Panc1 (cell line): ENCODE measurements around the gene LHX3. TPM values are rescaled to one million over a fixed set of nuclear protein-coding genes. Genes with fewer than 3 reads are reported as not detected.

Source experiments
- ATAC-seq: fragments of 200-7000 bp; cut with Tn5 transposase; 2 replicates; pipeline ENCODE4 v1.9.1; 2020; ENCODE audit warnings: mild to moderate bottlenecking, moderate library complexity
- BruUV-seq: library from RNA; stranded (reverse); fragments of 400-500 nt; replicated peaks from 2 replicates; lab custom pipeline; 2021; lab: Mats Ljungman, UMichigan
- CTCF ChIA-PET: fragments of 300-600 bp; sonication (Branson Sonifier 250); formaldehyde crosslinking; loops from one replicate; lab custom pipeline; 2022; ENCODE audit warnings: antibody characterized with exemption; lab: Charles Lee
- POLR2A ChIA-PET: fragments of 300-600 bp; sonication (Branson Sonifier 250); formaldehyde crosslinking; loops from one replicate; lab custom pipeline; 2022; ENCODE audit warnings: antibody characterized with exemption; lab: Charles Lee
- DNase-seq: peaks from one replicate; pipeline ENCODE4 v3.0.0-alpha.2; 2010; ENCODE audit warnings: low read depth, low spot score
- H3K27ac ChIP-seq: 2 replicates; pipeline ENCODE4 v1.5.1; 2011; ENCODE audit warnings: mild to moderate bottlenecking, low read length, inconsistent platforms
- H3K27me3 ChIP-seq: fragments of 200-500 bp; sonication (Bioruptor generic); 2 replicates; pipeline ENCODE4 v1.6.0; 2014; ENCODE audit warnings: low read length, inconsistent platforms; ENCODE audit not compliant: control insufficient read depth, insufficient read depth
- H3K36me3 ChIP-seq: fragments of 200-500 bp; sonication (Bioruptor generic); 2 replicates; pipeline ENCODE4 v1.5.1; 2014; ENCODE audit warnings: inconsistent platforms, mild to moderate bottlenecking, low read length, moderate library complexity; ENCODE audit not compliant: control insufficient read depth, insufficient read depth
- H3K4me1 ChIP-seq: 2 replicates; pipeline ENCODE4 v1.5.1; 2011; ENCODE audit warnings: inconsistent platforms, mild to moderate bottlenecking, low read length, moderate library complexity; ENCODE audit not compliant: control insufficient read depth, insufficient read depth
- H3K4me3 ChIP-seq, 2 experiments: 2 replicates each; pipeline ENCODE4 v1.5.1; 2011 to 2012; ENCODE audit warnings: low read depth in 2 of 2, low read length in 2 of 2, mild to moderate bottlenecking in 2 of 2, inconsistent platforms in 1 of 2, moderate library complexity in 1 of 2
- H3K9me3 ChIP-seq: fragments of 200-500 bp; sonication (Bioruptor generic); 2 replicates; pipeline ENCODE4 v1.5.1; 2014; ENCODE audit warnings: low read depth, mild to moderate bottlenecking, inconsistent platforms, low read length, moderate library complexity; ENCODE audit not compliant: control insufficient read depth, insufficient read depth
- POLR2AphosphoS5 ChIP-seq: IDR thresholded peaks from 2 replicates; pipeline ENCODE4 v1.6.1; 2012; ENCODE audit warnings: mild to moderate bottlenecking, low read depth, low read length, moderate library complexity
- SIN3A ChIP-seq: IDR thresholded peaks from 2 replicates; pipeline ENCODE4 v1.6.1; 2012; ENCODE audit warnings: low read depth, mild to moderate bottlenecking, low read length, moderate library complexity, borderline replicate concordance; ENCODE audit not compliant: insufficient read depth
- TCF7L2 ChIP-seq: IDR thresholded peaks from 2 replicates; pipeline ENCODE4 v1.6.1; 2011; ENCODE audit warnings: mild to moderate bottlenecking, low read depth, low read length, inconsistent platforms
- in situ Hi-C: cut with HindIII; loops from 2 replicates; pipeline ENCODE4 v1.10.0; 2016; ENCODE audit warnings: low sequenced_read_pairs, low pct_unique_long_range_greater_than_20kb
- intact Hi-C: fragments of 100-400 bp; cut with micrococcal nuclease; formaldehyde crosslinking; loops from one replicate; pipeline ENCODE4 v1.10.0; 2022; ENCODE audit not compliant: unreplicated experiment
- total RNA-seq: library from RNA; stranded (reverse); gene quantifications from one replicate; pipeline ENCODE4 v1.2.1, GENCODE V29; 2021; ENCODE audit not compliant: unreplicated experiment
- TF ChIP-seq, protein P1 (sequence below), 2 experiments: IDR thresholded peaks; 2 replicates each; pipeline ENCODE4 v1.6.1; 2011 to 2012; ENCODE audit warnings: low read depth in 2 of 2, control low read depth in 1 of 2, low read length in 1 of 2, mild to moderate bottlenecking in 1 of 2, moderate library complexity in 1 of 2; ENCODE audit not compliant: insufficient read depth in 1 of 2
- TF ChIP-seq, protein P2 (sequence below): fragments of 450-650 bp; IDR thresholded peaks from 2 replicates; pipeline ENCODE4 v1.5.1; 2017; ENCODE audit warnings: mild to moderate bottlenecking

LHX3 gene
- total RNA-seq, 1 experiment from 2014 or later = 0.13 TPM

DNA sequence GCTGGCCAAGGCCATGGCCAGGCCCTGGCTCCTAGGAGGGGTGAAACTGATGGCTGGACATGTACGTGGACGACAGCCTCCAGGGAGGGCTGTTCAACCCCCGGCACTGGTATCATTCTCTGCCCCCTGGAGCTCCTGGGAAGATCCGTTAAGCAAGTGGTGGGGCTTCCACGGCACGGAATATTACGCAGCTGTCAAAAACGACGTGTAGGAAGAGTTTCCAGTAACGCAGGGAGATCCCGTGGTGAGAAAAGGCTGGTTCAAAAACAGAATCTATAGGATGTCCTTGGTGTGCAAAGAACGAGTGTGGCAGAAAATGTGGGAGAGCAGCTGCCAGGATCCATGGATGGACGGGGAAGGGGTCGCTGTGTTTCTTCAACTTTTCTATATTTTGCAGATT lies 50.0 kb downstream of the LHX3 start:
- no peak overlapping the region for H3K4me3 ChIP-seq
- no peak overlapping the region for H3K27ac ChIP-seq
- TF ChIP-seq POLR2AphosphoS5 = no peak
- TF ChIP-seq, protein P1, sequence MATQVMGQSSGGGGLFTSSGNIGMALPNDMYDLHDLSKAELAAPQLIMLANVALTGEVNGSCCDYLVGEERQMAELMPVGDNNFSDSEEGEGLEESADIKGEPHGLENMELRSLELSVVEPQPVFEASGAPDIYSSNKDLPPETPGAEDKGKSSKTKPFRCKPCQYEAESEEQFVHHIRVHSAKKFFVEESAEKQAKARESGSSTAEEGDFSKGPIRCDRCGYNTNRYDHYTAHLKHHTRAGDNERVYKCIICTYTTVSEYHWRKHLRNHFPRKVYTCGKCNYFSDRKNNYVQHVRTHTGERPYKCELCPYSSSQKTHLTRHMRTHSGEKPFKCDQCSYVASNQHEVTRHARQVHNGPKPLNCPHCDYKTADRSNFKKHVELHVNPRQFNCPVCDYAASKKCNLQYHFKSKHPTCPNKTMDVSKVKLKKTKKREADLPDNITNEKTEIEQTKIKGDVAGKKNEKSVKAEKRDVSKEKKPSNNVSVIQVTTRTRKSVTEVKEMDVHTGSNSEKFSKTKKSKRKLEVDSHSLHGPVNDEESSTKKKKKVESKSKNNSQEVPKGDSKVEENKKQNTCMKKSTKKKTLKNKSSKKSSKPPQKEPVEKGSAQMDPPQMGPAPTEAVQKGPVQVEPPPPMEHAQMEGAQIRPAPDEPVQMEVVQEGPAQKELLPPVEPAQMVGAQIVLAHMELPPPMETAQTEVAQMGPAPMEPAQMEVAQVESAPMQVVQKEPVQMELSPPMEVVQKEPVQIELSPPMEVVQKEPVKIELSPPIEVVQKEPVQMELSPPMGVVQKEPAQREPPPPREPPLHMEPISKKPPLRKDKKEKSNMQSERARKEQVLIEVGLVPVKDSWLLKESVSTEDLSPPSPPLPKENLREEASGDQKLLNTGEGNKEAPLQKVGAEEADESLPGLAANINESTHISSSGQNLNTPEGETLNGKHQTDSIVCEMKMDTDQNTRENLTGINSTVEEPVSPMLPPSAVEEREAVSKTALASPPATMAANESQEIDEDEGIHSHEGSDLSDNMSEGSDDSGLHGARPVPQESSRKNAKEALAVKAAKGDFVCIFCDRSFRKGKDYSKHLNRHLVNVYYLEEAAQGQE (IDR thresholded peaks at IDR 0.05; ENCODE audit: insufficient read depth in 1 of 2, low read depth in 2 of 2, low read length in 1 of 2) = no peak
- no peak for TF ChIP-seq TCF7L2
- TF ChIP-seq, protein P2, sequence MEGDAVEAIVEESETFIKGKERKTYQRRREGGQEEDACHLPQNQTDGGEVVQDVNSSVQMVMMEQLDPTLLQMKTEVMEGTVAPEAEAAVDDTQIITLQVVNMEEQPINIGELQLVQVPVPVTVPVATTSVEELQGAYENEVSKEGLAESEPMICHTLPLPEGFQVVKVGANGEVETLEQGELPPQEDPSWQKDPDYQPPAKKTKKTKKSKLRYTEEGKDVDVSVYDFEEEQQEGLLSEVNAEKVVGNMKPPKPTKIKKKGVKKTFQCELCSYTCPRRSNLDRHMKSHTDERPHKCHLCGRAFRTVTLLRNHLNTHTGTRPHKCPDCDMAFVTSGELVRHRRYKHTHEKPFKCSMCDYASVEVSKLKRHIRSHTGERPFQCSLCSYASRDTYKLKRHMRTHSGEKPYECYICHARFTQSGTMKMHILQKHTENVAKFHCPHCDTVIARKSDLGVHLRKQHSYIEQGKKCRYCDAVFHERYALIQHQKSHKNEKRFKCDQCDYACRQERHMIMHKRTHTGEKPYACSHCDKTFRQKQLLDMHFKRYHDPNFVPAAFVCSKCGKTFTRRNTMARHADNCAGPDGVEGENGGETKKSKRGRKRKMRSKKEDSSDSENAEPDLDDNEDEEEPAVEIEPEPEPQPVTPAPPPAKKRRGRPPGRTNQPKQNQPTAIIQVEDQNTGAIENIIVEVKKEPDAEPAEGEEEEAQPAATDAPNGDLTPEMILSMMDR = no peak
- TF ChIP-seq SIN3A = no peak
- BruUV-seq = no TSS peak
- ChIA-PET POLR2A (no interaction called here), CTCF (no interaction called here)
- in situ Hi-C loops (no loop called here), intact Hi-C loops (no loop called here)
- H3K9me3 ChIP-seq = no peaks in the 10 kb centered on the region
- no peaks in the 10 kb centered on the region for H3K27me3 ChIP-seq
- no peak for ATAC-seq
- H3K36me3 ChIP-seq = no peaks in the 10 kb centered on the region
- no peak for DNase-seq
- H3K4me1 ChIP-seq = no peaks in the 10 kb centered on the region

DNA sequence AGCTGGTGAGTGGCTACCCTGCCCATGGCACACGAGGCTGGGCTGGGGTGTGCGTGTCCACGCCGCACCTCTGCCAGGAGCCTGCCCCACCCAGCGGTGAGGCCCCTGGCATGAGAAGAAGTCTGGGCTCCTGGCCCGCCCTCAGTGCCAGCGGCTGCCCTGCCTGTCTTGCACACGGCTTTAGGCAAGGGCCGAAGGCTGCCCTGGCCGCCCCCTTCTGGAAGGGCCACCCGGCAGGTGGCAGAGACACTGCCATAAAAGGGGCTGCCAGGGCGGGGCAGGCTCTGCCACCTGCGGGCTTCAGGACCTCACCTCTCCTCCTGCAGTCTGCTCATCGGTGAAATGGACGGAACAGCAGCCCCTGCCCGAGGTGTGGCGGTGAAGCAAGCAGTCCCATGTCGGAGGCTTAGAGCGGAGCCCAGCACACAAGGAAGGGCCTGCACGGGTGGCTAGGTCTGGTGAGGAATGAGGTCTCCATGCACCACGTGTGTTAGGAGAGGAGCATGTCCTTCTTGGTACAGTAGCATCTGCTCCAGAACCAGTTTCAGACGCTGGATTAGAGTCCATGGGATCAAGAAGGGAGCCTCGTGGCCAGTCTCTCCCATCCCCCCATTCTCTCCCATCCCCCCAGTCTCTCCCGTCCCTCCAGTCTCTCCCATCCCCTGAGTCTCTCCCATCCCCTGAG lies 51.4 kb downstream of the LHX3 start:
- no peak overlapping the region for H3K4me3 ChIP-seq
- no peaks in the 10 kb centered on the region for H3K36me3 ChIP-seq
- TF ChIP-seq, protein P1 (IDR thresholded peaks at IDR 0.05; ENCODE audit: insufficient read depth in 1 of 2, low read depth in 2 of 2, low read length in 1 of 2) = no peak
- TF ChIP-seq, protein P2 = no peak
- no peak for TF ChIP-seq TCF7L2
- TF ChIP-seq POLR2AphosphoS5 = no peak
- TF ChIP-seq SIN3A = no peak
- CTCF ChIA-PET = no interaction called here
- POLR2A ChIA-PET = no interaction called here
- DNase-seq (no peak), ATAC-seq (peak; percentile 27)
- no peaks in the 10 kb centered on the region for H3K27me3 ChIP-seq
- no peak overlapping the region for H3K27ac ChIP-seq
- BruUV-seq = no TSS peak
- in situ Hi-C loops = no loop called here
- no peaks in the 10 kb centered on the region for H3K9me3 ChIP-seq
- intact Hi-C loops = no loop called here
- H3K4me1 ChIP-seq = no peaks in the 10 kb centered on the region
